Ishikawa (cell line): ENCODE data around the gene BAMBI.

Source experiments
- CEBPB ChIP-seq: IDR thresholded peaks from 2 replicates; pipeline ENCODE4 v1.6.1; 2012
- CREB1 ChIP-seq: IDR thresholded peaks from 2 replicates; pipeline ENCODE4 v1.6.1; 2012; ENCODE audit warnings: low read depth
- EGR1 ChIP-seq: IDR thresholded peaks from 2 replicates; pipeline ENCODE4 v1.6.1; 2012
- EP300 ChIP-seq: IDR thresholded peaks from 2 replicates; pipeline ENCODE4 v1.6.1; 2012; ENCODE audit warnings: borderline replicate concordance
- FOXM1 ChIP-seq: IDR thresholded peaks from 2 replicates; pipeline ENCODE4 v1.6.1; 2012; ENCODE audit warnings: low read depth, borderline replicate concordance
- NFIC ChIP-seq: IDR thresholded peaks from 2 replicates; pipeline ENCODE4 v1.6.1; 2012
- RAD21 ChIP-seq: IDR thresholded peaks from 2 replicates; pipeline ENCODE4 v1.6.1; 2012; ENCODE audit warnings: low read depth
- TAF1 ChIP-seq: IDR thresholded peaks from 2 replicates; pipeline ENCODE4 v1.6.1; 2012; ENCODE audit warnings: low read depth, mild to moderate bottlenecking
- TCF12 ChIP-seq: IDR thresholded peaks from 2 replicates; pipeline ENCODE4 v1.6.1; 2012; ENCODE audit warnings: low read depth
- TEAD4 ChIP-seq: IDR thresholded peaks from 2 replicates; pipeline ENCODE4 v1.6.1; 2012
- USF1 ChIP-seq: IDR thresholded peaks from 2 replicates; pipeline ENCODE4 v1.6.1; 2012
- YY1 ChIP-seq: IDR thresholded peaks from 2 replicates; pipeline ENCODE4 v1.6.1; 2012; ENCODE audit warnings: low read depth
- ZBTB7A ChIP-seq: IDR thresholded peaks from 2 replicates; pipeline ENCODE4 v1.6.1; 2012; ENCODE audit warnings: low read depth
- TF ChIP-seq, protein P1 (sequence below): IDR thresholded peaks from 2 replicates; pipeline ENCODE4 v1.6.1; 2012; ENCODE audit warnings: low read depth, mild to moderate bottlenecking
- TF ChIP-seq, protein P2 (sequence below): IDR thresholded peaks from 2 replicates; pipeline ENCODE4 v1.6.1; 2012

Gene BAMBI

DNA sequence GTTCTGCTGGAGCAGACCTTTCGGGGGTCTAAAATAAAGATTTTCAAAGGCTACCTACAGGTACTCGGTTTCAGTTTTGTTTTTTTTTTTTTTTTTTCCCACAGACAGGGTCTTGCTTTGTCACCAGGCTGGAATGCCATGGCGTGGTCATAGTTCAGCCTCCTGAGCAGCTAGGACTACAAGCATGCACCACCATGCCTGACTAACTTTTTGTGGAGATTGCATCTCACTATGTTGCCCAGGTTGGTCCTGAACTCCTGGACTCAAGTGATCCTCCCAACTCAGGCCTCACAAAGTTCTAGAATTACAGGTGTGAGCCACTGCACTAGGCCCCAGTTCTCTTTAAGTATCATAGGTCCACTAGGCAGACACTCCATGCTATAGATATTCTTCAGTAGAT is 34.5 kb downstream of the BAMBI start:
- no peak for TF ChIP-seq CEBPB
- no peak for TF ChIP-seq TEAD4
- no peak for TF ChIP-seq CREB1
- no peak for TF ChIP-seq TCF12
- TF ChIP-seq NFIC: no peak
- no peak for TF ChIP-seq EP300

- no peak for TF ChIP-seq TCF12
- no peak for TF ChIP-seq TEAD4
- TF ChIP-seq CREB1: no peak
- TF ChIP-seq USF1: no peak
- no peak for TF ChIP-seq FOXM1
- TF ChIP-seq ZBTB7A: no peak
- TF ChIP-seq, protein P1, sequence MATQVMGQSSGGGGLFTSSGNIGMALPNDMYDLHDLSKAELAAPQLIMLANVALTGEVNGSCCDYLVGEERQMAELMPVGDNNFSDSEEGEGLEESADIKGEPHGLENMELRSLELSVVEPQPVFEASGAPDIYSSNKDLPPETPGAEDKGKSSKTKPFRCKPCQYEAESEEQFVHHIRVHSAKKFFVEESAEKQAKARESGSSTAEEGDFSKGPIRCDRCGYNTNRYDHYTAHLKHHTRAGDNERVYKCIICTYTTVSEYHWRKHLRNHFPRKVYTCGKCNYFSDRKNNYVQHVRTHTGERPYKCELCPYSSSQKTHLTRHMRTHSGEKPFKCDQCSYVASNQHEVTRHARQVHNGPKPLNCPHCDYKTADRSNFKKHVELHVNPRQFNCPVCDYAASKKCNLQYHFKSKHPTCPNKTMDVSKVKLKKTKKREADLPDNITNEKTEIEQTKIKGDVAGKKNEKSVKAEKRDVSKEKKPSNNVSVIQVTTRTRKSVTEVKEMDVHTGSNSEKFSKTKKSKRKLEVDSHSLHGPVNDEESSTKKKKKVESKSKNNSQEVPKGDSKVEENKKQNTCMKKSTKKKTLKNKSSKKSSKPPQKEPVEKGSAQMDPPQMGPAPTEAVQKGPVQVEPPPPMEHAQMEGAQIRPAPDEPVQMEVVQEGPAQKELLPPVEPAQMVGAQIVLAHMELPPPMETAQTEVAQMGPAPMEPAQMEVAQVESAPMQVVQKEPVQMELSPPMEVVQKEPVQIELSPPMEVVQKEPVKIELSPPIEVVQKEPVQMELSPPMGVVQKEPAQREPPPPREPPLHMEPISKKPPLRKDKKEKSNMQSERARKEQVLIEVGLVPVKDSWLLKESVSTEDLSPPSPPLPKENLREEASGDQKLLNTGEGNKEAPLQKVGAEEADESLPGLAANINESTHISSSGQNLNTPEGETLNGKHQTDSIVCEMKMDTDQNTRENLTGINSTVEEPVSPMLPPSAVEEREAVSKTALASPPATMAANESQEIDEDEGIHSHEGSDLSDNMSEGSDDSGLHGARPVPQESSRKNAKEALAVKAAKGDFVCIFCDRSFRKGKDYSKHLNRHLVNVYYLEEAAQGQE: no peak
- no peak for TF ChIP-seq YY1
- no peak for TF ChIP-seq RAD21
Observed at GRCh38 chr10:28713626-28714352, 36.5 kb downstream of the BAMBI start.

DNA sequence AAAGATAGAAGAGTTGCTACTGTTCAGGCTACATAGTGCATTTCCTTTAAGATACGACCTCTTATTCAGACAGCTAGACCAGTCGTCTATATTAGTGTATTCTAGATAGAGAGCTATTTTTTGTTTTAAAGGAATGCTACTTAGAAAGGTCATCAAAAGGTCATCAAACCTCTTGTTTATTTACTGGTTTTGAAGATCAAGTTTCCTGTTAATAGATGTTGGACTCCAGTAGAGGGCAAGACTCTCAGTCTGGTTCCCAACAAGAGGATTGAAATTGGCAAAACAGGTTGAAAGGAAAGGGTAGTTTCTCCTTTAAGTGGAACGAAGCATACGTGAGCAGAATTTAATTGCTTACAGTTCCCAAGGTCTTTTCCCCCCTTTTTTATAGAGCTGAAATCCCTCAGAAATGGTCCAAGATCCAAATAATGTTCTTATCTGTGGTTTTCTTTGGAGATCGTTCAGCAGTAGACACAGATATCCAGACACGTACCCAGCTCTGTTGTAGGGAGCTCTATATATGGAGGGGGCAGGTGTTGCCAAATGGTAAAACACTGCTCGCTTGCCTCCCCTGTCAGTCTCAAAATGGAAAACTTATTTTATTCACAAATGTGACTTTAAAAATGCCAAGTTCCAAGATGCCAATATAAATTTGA is 37.2 kb downstream of the BAMBI start:
- no peak for TF ChIP-seq ZBTB7A
- TF ChIP-seq, protein P2, sequence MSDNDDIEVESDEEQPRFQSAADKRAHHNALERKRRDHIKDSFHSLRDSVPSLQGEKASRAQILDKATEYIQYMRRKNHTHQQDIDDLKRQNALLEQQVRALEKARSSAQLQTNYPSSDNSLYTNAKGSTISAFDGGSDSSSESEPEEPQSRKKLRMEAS: no peak
- TF ChIP-seq TCF12: no peak
- no peak for TF ChIP-seq EGR1
- no peak for TF ChIP-seq CEBPB
- TF ChIP-seq TEAD4: no peak
- no peak for TF ChIP-seq FOXM1
- TF ChIP-seq YY1: no peak
- no peak for TF ChIP-seq USF1
- no peak for TF ChIP-seq EP300
- TF ChIP-seq, protein P1: no peak
- no peak for TF ChIP-seq TAF1
- TF ChIP-seq NFIC: no peak
- TF ChIP-seq RAD21: no peak

- TF ChIP-seq TEAD4 (no peak), YY1 (no peak), CREB1 (no peak), EP300 (no peak), FOXM1 (no peak)
- TF ChIP-seq, protein P1: no peak
Observed at GRCh38 chr10:28715246-28715645, 37.9 kb downstream of the BAMBI start.
